ENCODE measurements around the gene PLA2G12A. TPM values are rescaled to one million over a fixed set of nuclear protein-coding genes. Genes with fewer than 3 reads are reported as not detected.
A peak's percentile ranks its signal among the peaks of the same experiment; 100 is the strongest.

The PLA2G12A gene
- total and polyA plus RNA-seq, 2 donors = 8.2 to 23.3 TPM

DNA sequence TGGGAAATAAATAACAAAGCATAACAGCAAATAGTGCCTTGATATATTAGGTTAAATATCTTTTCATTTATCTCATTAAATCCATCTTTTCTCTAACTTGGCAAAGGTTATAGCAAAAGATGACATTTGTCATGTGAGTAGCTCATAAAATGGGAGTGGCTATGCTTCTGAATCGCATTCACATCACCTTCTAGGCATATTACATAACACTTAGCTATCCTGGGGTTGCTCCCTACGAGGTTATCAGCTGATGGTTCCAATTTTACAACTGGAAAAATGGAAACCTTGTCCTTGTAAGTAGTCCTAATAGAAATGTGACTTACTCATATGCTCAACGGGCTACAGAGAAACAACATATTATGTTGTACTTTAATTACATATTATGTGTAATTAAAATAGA is 16.4 kb downstream of the PLA2G12A start:
- DNase-seq (ENCODE audit: low read depth in 6 of 9, low spot score in 9 of 9) = no peak
- H3K27ac ChIP-seq (ENCODE audit: low read depth in 1 of 2, low read length in 1 of 2) = no peak overlapping the region
- H3K27me3 ChIP-seq (ENCODE audit: control insufficient read depth in 2 of 2, insufficient read depth in 1 of 2, low read length in 1 of 2) = no peaks in the 10 kb centered on the region
- no peak overlapping the region for H3K4me3 ChIP-seq (ENCODE audit: low read length in 2 of 2)
- 93% methylated on average over 3 of the region's 3 CpGs for WGBS
- H3K9me3 ChIP-seq (ENCODE audit: control insufficient read depth in 2 of 2, insufficient read depth in 1 of 2, low read length in 1 of 2) = no peaks in the 10 kb centered on the region
- peaks cover 0 to 9% of the 10 kb centered on the region in 2 donors for H3K36me3 ChIP-seq (ENCODE audit: control insufficient read depth in 2 of 2, insufficient read depth in 2 of 2, low read length in 1 of 2)
- no peaks in the 10 kb centered on the region for H3K4me1 ChIP-seq (ENCODE audit: control insufficient read depth in 2 of 2, insufficient read depth in 2 of 2, low read length in 2 of 2)

DNA sequence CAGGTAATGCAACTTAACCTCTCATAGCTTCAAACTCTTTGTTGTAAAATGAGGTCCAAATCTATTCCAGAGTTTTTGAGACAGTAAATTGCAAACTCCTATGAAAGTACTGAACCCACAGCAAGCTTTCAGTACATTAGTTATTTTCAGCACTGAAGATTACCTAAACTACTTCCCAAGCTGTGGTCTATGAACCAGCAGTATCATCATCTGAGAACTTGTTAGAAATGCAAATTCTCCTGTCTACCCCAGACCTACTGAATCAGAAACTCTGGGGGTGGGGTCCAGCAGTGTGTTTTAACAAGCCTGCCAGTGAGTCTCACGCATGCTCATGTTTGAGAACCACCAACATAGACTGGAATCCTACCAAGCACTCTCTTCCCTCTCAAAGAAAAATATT is 20.9 kb downstream of the PLA2G12A start:
- no peak for DNase-seq (ENCODE audit: low read depth in 6 of 9, low spot score in 9 of 9)
- Histone ChIP-seq H3K27ac (ENCODE audit: low read depth in 1 of 2, low read length in 1 of 2) (no peak overlapping the region), H3K9me3 (ENCODE audit: control insufficient read depth in 2 of 2, insufficient read depth in 1 of 2, low read length in 1 of 2) (no peaks in the 10 kb centered on the region), H3K27me3 (ENCODE audit: control insufficient read depth in 2 of 2, insufficient read depth in 1 of 2, low read length in 1 of 2) (no peaks in the 10 kb centered on the region), H3K4me1 (ENCODE audit: control insufficient read depth in 2 of 2, insufficient read depth in 2 of 2, low read length in 2 of 2) (no peaks in the 10 kb centered on the region), H3K36me3 (ENCODE audit: control insufficient read depth in 2 of 2, insufficient read depth in 2 of 2, low read length in 1 of 2) (no peaks in the 10 kb centered on the region), H3K4me3 (ENCODE audit: low read length in 2 of 2) (no peak overlapping the region)
- 100% methylated on average over 1 of the region's 1 CpG for WGBS

DNA sequence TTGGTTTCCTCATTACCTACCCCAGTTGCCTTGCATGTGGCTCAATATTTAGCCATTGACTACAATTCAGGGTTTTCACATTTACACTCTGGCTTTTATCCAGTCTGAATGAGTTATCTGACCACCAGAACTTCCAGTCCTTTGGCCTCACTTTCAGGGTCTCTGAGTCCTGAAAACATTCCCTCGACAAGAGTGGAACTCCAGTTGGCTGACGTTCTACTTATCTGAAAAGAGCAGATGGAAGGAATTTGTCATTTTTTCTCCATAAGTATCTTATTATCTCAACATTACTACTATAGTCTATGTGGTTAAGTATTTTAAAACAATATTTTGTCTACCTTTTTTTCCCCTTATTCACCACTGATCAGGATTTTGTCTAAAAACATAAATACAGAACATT is 21.4 kb downstream of the PLA2G12A start:
- WGBS = 97% methylated on average over 2 of the region's 2 CpGs
- no peaks in the 10 kb centered on the region for H3K36me3 ChIP-seq (ENCODE audit: control insufficient read depth in 2 of 2, insufficient read depth in 2 of 2, low read length in 1 of 2)
- no peak overlapping the region for H3K4me3 ChIP-seq (ENCODE audit: low read length in 2 of 2)
- H3K4me1 ChIP-seq (ENCODE audit: control insufficient read depth in 2 of 2, insufficient read depth in 2 of 2, low read length in 2 of 2) = peaks cover 3 to 4% of the 10 kb centered on the region in 2 donors
- no peaks in the 10 kb centered on the region for H3K27me3 ChIP-seq (ENCODE audit: control insufficient read depth in 2 of 2, insufficient read depth in 1 of 2, low read length in 1 of 2)
- no peak overlapping the region for H3K27ac ChIP-seq (ENCODE audit: low read depth in 1 of 2, low read length in 1 of 2)
- peaks cover 0 to under 1% of the 10 kb centered on the region in 2 donors for H3K9me3 ChIP-seq (ENCODE audit: control insufficient read depth in 2 of 2, insufficient read depth in 1 of 2, low read length in 1 of 2)
- no peak for DNase-seq (ENCODE audit: low read depth in 6 of 9, low spot score in 9 of 9)

DNA sequence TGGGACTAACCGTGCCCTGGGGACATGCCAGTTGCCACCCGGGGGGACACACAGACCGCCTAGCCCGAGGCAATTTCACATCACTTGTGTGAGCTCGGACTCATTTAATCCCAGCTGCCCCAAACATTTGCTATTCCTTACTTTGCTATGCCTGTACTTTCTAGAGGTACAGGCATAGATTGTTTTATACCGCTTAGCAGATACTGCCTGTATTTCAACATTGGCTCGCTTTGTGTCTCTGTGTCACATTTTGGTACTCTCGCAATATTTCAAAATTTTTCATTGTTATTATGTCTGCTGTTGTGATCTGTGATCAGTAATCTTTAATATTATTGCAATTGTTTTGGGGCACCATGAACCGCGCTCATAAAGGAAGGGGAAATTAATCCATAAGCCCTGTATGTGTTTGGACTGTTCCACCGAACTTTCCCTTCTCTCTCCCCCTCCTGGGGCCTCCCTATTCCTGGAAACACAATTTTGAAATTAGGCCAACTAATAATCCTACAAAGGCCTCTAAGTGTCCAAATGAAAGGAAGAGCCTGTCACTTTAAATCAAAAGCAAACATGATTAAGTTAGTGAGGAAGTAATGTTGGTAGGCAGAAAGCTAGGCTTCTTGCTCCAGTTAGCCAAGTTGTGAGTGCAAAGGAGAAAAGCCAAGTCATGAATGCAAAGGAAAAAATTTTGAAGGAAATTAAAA is 26.1 kb downstream of the PLA2G12A start:
- peak in 1 of 9 donors; percentile 19 for DNase-seq (ENCODE audit: low read depth in 6 of 9, low spot score in 9 of 9)
- Histone ChIP-seq H3K4me3 (ENCODE audit: low read length in 2 of 2) (peak overlapping the region; percentile 80 to 82), H3K9me3 (ENCODE audit: control insufficient read depth in 2 of 2, insufficient read depth in 1 of 2, low read length in 1 of 2) (peaks cover 1 to 4% of the 10 kb centered on the region in 2 donors), H3K27me3 (ENCODE audit: control insufficient read depth in 2 of 2, insufficient read depth in 1 of 2, low read length in 1 of 2) (no peaks in the 10 kb centered on the region), H3K4me1 (ENCODE audit: control insufficient read depth in 2 of 2, insufficient read depth in 2 of 2, low read length in 2 of 2) (peaks cover 11 to 13% of the 10 kb centered on the region in 2 donors), H3K36me3 (ENCODE audit: control insufficient read depth in 2 of 2, insufficient read depth in 2 of 2, low read length in 1 of 2) (peaks cover 0 to 5% of the 10 kb centered on the region in 2 donors), H3K27ac (ENCODE audit: low read depth in 1 of 2, low read length in 1 of 2) (peak overlapping the region; percentile 82 to 88)
- 15% methylated on average over 11 of the region's 11 CpGs for WGBS

DNA sequence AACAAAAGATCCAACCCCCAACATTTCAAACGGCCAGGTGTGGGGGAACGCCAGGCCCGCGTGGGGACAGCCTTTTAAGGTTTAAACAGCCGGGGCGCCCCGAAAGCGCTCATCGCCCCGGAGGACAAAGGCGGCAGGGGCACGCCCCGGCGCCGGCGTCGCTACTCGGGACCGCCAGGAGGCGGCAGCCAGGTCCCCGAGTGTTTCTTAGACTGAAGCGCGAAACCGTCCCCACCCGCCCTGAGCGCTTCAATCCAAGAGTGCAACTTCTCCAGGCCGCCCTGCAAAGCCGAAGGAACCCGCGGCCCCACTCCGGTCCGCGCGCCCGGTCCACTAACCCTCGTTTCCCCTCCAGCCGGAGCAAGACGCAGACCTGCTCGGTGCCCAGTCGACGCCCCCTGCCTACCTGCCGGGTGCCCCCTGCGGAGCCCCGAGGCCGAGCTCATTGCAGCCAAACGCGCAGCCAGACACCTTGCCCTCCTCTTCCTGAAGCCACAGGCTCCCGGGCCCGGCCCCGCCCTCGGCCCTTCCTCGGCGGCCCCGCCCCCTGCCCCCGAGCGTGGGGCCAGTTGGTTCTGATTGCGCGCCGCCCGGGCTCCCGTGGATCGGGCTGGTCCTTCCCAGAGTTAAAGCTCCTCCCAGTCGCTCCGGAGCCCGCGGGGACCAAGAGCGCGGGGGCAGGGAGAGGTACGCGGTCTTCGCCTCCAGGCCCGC is 26.8 kb downstream of the PLA2G12A start, which contains the start of gene CASP6:
Gene CASP6, minus strand, starts transcription at position 496 of the 714 bp plus-strand sequence. Its CDS starts 50 bp downstream, at position 446.
- no peaks in the 10 kb centered on the region for H3K27me3 ChIP-seq (ENCODE audit: control insufficient read depth in 2 of 2, insufficient read depth in 1 of 2, low read length in 1 of 2)
- peak within 1 kb of the TSS; percentile 80 to 82 for H3K4me3 ChIP-seq (ENCODE audit: low read length in 2 of 2)
- H3K36me3 ChIP-seq (ENCODE audit: control insufficient read depth in 2 of 2, insufficient read depth in 2 of 2, low read length in 1 of 2) = peaks cover 0 to 5% of the 10 kb centered on the region in 2 donors
- peak within 1 kb of the TSS; percentile 82 to 88 for H3K27ac ChIP-seq (ENCODE audit: low read depth in 1 of 2, low read length in 1 of 2)
- DNase-seq (ENCODE audit: low read depth in 6 of 9, low spot score in 9 of 9) = peak; percentile 53 to 91 (median 69)
- WGBS = under 1% methylated on average over 72 of the region's 72 CpGs
- peaks cover 11 to 13% of the 10 kb centered on the region in 2 donors for H3K4me1 ChIP-seq (ENCODE audit: control insufficient read depth in 2 of 2, insufficient read depth in 2 of 2, low read length in 2 of 2)
- H3K9me3 ChIP-seq (ENCODE audit: control insufficient read depth in 2 of 2, insufficient read depth in 1 of 2, low read length in 1 of 2) = peaks cover 1 to 4% of the 10 kb centered on the region in 2 donors

DNA sequence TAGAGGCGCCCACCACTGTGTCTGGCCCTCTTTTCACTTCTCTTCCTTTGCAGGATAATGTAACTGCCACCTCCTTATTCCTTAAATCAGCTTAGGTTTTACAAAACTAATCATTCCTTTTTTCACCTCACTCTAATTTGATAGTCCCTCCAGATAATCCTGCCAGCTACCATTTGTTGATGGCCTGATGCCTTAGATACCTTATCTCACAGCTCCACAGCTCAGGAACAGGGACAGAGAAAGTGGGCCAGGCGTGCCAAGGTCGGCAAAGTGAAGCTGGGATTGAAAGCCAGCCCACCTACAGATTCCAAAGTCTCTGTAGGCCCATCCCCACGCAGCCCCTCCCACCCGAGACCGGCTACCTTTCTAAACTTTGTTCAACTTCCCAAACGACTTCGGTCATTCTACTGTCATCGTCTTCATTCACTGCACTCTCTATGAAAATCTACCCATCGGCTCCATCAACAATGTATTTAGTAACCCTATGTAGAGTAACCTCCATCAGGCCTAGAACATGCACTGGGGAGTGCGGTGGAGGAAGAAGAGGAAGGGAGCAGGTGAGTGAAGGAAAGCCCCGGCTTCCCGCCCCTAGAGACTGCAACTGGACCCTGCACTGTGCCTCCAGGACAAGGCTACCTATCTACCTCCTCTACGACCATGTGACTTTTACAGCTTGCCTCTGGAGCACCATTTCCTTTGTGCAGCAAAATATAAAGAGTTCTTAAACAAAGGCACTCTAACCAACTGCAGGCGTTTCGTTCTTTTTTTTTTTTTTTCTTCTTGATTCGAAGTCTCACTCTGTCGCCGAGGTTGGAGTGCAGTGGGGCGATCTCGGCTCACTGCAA is 28.1 kb downstream of the PLA2G12A start:
- Histone ChIP-seq H3K4me3 (ENCODE audit: low read length in 2 of 2) (peak overlapping the region; percentile 80 to 82), H3K9me3 (ENCODE audit: control insufficient read depth in 2 of 2, insufficient read depth in 1 of 2, low read length in 1 of 2) (peaks cover 1 to 4% of the 10 kb centered on the region in 2 donors), H3K4me1 (ENCODE audit: control insufficient read depth in 2 of 2, insufficient read depth in 2 of 2, low read length in 2 of 2) (peaks cover 11 to 13% of the 10 kb centered on the region in 2 donors), H3K27me3 (ENCODE audit: control insufficient read depth in 2 of 2, insufficient read depth in 1 of 2, low read length in 1 of 2) (no peaks in the 10 kb centered on the region), H3K36me3 (ENCODE audit: control insufficient read depth in 2 of 2, insufficient read depth in 2 of 2, low read length in 1 of 2) (peaks cover 9 to 15% of the 10 kb centered on the region in 2 donors), H3K27ac (ENCODE audit: low read depth in 1 of 2, low read length in 1 of 2) (peak overlapping the region; percentile 82 to 88)
- DNase-seq (ENCODE audit: low read depth in 6 of 9, low spot score in 9 of 9) = peak in 7 of 9 donors; percentile 17 to 69 (median 29)
- WGBS = 27% methylated on average over 21 of the region's 21 CpGs

DNA sequence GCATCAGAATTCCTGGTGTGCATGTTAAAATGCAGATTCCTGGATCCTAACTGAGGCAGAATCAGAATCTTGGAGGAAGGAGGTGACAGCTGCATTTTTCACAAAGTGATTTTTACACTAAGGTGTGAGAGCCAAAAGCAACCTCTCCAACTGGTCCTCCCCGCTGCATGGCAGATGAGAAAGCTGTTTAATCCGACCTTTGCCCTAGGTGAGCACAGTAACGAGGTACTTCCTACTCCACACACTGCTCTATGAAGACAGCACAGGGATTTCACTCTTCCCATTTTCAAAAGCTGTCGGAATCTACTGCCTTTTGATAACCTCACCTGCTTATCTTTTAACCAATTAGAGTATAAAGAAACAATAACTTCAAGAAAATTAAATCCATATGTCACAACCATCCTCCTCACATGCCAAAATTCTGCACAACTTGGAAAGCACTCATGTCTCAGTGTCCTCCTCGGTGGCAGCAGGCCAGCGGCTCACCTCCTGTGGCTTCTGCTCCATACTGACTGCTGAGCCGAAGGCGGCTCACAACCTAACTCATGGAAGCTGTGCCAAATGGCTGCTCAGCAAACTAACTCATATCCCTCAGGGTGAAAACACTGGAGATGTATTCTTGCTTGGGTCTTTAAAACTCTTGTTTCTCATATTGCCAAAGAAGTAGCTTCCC is 30.2 kb downstream of the PLA2G12A start:
- no peaks in the 10 kb centered on the region for H3K27me3 ChIP-seq (ENCODE audit: control insufficient read depth in 2 of 2, insufficient read depth in 1 of 2, low read length in 1 of 2)
- DNase-seq (ENCODE audit: low read depth in 6 of 9, low spot score in 9 of 9) = no peak
- WGBS = 96% methylated on average over 8 of the region's 8 CpGs
- peaks cover 11 to 13% of the 10 kb centered on the region in 2 donors for H3K4me1 ChIP-seq (ENCODE audit: control insufficient read depth in 2 of 2, insufficient read depth in 2 of 2, low read length in 2 of 2)
- H3K4me3 ChIP-seq (ENCODE audit: low read length in 2 of 2) = no peak overlapping the region
- H3K36me3 ChIP-seq (ENCODE audit: control insufficient read depth in 2 of 2, insufficient read depth in 2 of 2, low read length in 1 of 2) = peaks cover 12 to 15% of the 10 kb centered on the region in 2 donors
- peaks cover 1 to 4% of the 10 kb centered on the region in 2 donors for H3K9me3 ChIP-seq (ENCODE audit: control insufficient read depth in 2 of 2, insufficient read depth in 1 of 2, low read length in 1 of 2)
- no peak overlapping the region for H3K27ac ChIP-seq (ENCODE audit: low read depth in 1 of 2, low read length in 1 of 2)

DNA sequence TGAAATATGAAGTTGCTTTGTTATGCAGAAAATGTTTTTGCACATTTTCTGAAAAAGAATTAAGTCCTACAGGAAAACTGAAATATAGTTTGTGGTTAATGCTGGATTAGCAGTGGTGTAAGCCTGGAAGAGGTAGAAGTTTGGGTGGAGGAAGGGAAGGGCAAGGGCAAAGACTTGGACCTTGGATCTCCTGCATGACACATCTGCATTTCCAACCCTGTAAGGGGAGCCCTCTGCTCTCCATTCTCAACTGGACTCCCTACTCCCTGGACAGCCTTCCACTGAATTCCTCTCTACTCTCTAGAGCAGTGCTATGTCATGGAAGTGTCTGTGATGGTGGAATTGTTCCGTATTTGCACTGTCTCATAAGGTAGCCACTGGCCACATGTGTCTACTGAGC is 31.2 kb downstream of the PLA2G12A start:
- Histone ChIP-seq H3K27me3 (ENCODE audit: control insufficient read depth in 2 of 2, insufficient read depth in 1 of 2, low read length in 1 of 2) (no peaks in the 10 kb centered on the region), H3K4me1 (ENCODE audit: control insufficient read depth in 2 of 2, insufficient read depth in 2 of 2, low read length in 2 of 2) (peaks cover 9 to 12% of the 10 kb centered on the region in 2 donors), H3K36me3 (ENCODE audit: control insufficient read depth in 2 of 2, insufficient read depth in 2 of 2, low read length in 1 of 2) (peaks cover 19 to 21% of the 10 kb centered on the region in 2 donors), H3K27ac (ENCODE audit: low read depth in 1 of 2, low read length in 1 of 2) (no peak overlapping the region), H3K9me3 (ENCODE audit: control insufficient read depth in 2 of 2, insufficient read depth in 1 of 2, low read length in 1 of 2) (peaks cover 1 to 4% of the 10 kb centered on the region in 2 donors), H3K4me3 (ENCODE audit: low read length in 2 of 2) (no peak overlapping the region)
- 97% methylated on average over 1 of the region's 1 CpG for WGBS
- DNase-seq (ENCODE audit: low read depth in 6 of 9, low spot score in 9 of 9) = no peak
